OCI-LY3 (cell line): ENCODE measurements around the gene CCDC43.
"Not testable (repeated sequence)": the region's sequence is repeated elsewhere in the genome, so short reads cannot be mapped to it uniquely, and the experiment has no call there.

Experiments used
- H2AFZ ChIP-seq: fragments of 200-600, 300-600 bp; shearing (Covaris generic); 2 replicates; pipeline ENCODE4 v1.6.0; 2014; ENCODE audit warnings: antibody characterized with exemption, low read depth, low read length
- H3K27ac ChIP-seq: fragments of 200-600, 300-600 bp; sonication (generic); 2 replicates; pipeline ENCODE4 v1.5.1; 2014; ENCODE audit warnings: mild to moderate bottlenecking, low read length, moderate library complexity, mixed read lengths
- H3K27me3 ChIP-seq: fragments of 200-600, 300-600 bp; sonication (generic); 2 replicates; pipeline ENCODE4 v1.6.1; 2014; ENCODE audit warnings: low read depth, low read length, mixed read lengths
- H3K36me3 ChIP-seq: fragments of 200-600, 300-600 bp; sonication (generic); replicated peaks from 2 replicates; pipeline ENCODE3; 2014; ENCODE audit warnings: low read depth, low read length, mixed read lengths
- H3K4me1 ChIP-seq: fragments of 300-600, 200-600 bp; sonication (generic); 2 replicates; pipeline ENCODE4 v1.6.1; 2014; ENCODE audit warnings: low read length, mixed read lengths
- H3K4me2 ChIP-seq: fragments of 200-600, 300-600 bp; sonication (generic); 2 replicates; pipeline ENCODE4 v1.6.1; 2014; ENCODE audit warnings: low read length, mixed read lengths
- H3K4me3 ChIP-seq: fragments of 300-600, 200-600 bp; sonication (generic); 2 replicates; pipeline ENCODE4 v1.5.1; 2014; ENCODE audit warnings: antibody characterized with exemption, mild to moderate bottlenecking, low read length, moderate library complexity
- H3K79me2 ChIP-seq: fragments of 300-600, 200-600 bp; shearing (Covaris generic); 2 replicates; pipeline ENCODE4 v1.6.1; 2014; ENCODE audit warnings: mild to moderate bottlenecking, low read length, mixed read lengths
- H3K9ac ChIP-seq: fragments of 300-600, 200-600 bp; shearing (Covaris generic); 2 replicates; pipeline ENCODE4 v1.6.0; 2014; ENCODE audit warnings: mild to moderate bottlenecking, low read length, moderate library complexity
- H3K9me3 ChIP-seq: fragments of 200-600, 300-600 bp; shearing (Covaris generic); 2 replicates; pipeline ENCODE4 v1.6.1; 2014; ENCODE audit warnings: low read length, mixed read lengths; ENCODE audit not compliant: insufficient read depth
- H4K20me1 ChIP-seq: fragments of 200-600, 300-600 bp; sonication (generic); 2 replicates; pipeline ENCODE4 v1.6.1; 2016; ENCODE audit warnings: low read length, mixed read lengths; ENCODE audit not compliant: insufficient read depth
- EZH2phosphoT487 ChIP-seq: fragments of 200-600 bp; shearing (Covaris generic); IDR thresholded peaks from 2 replicates; pipeline ENCODE4 v1.6.1; 2018; ENCODE audit warnings: antibody characterized with exemption, mixed run types, low read depth
- TF ChIP-seq, protein P1 (sequence below): fragments of 200-600, 300-600 bp; sonication (generic); IDR thresholded peaks from 2 replicates; pipeline ENCODE4 v1.5.1; 2014; ENCODE audit warnings: antibody characterized with exemption, low read length, low read depth

The CCDC43 gene

GRCh38 chr17:44690746-44691306 lies 1.2 kb upstream of the CCDC43 start:
- H3K9me3 ChIP-seq, H3K27me3 ChIP-seq, H2AFZ ChIP-seq, H3K27ac ChIP-seq, H3K9ac ChIP-seq, H3K36me3 ChIP-seq, H4K20me1 ChIP-seq: not testable (repeated sequence)
- H3K4me2 ChIP-seq = peak overlapping the region; percentile 100
- peaks cover 30% of the 10 kb centered on the region for H3K79me2 ChIP-seq
- TF ChIP-seq, protein P1, sequence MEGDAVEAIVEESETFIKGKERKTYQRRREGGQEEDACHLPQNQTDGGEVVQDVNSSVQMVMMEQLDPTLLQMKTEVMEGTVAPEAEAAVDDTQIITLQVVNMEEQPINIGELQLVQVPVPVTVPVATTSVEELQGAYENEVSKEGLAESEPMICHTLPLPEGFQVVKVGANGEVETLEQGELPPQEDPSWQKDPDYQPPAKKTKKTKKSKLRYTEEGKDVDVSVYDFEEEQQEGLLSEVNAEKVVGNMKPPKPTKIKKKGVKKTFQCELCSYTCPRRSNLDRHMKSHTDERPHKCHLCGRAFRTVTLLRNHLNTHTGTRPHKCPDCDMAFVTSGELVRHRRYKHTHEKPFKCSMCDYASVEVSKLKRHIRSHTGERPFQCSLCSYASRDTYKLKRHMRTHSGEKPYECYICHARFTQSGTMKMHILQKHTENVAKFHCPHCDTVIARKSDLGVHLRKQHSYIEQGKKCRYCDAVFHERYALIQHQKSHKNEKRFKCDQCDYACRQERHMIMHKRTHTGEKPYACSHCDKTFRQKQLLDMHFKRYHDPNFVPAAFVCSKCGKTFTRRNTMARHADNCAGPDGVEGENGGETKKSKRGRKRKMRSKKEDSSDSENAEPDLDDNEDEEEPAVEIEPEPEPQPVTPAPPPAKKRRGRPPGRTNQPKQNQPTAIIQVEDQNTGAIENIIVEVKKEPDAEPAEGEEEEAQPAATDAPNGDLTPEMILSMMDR = peak; percentile 34; the same call in 1 of the 2 replicates
- H3K4me1 ChIP-seq = peaks cover 12% of the 10 kb centered on the region
- H3K4me3 ChIP-seq = peak overlapping the region; percentile 92

DNA sequence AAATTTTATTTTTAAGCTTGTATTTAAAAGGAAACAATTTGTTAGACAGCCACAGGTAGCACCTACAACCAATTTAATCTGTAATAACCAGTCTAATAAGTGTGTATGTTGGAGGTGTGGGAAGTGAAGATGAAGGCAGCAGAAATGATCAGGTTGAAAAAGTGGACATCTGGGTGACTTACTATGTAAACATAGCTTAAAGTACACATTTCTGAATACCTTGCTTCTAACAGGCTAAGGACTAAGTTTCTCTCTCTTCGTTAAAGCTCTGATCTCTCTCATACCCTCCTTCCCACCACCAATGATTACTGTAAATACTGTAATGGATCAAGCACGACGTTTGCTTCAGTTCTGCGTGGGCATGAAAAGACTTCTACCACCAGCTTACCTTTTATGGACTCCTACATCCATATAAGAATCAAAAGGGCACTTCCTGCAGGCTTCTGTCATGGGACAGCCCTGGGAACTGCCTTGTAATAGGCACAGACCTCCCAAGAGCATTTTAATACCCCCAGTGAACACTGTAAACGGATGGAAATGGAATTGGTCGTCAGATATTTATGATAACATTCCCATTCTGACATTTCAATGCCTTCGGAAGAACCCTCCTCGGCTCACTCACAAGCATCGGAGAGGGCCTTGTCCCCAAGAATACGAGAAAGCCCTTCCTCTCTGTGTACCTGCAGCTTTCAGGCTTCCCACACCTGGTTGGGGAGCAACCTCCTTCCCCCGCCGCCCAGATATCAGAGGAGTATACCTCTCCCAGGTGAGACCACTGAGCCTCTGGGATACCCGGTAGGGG lies 700 bp downstream of the CCDC43 start:
- no peaks in the 10 kb centered on the region for H4K20me1 ChIP-seq
- H3K4me2 ChIP-seq = peak overlapping the region; percentile 99
- no peaks in the 10 kb centered on the region for H3K9me3 ChIP-seq
- peak overlapping the region; percentile 69; the same call in 1 of the 2 replicates for H2AFZ ChIP-seq
- TF ChIP-seq EZH2phosphoT487 = no peak
- TF ChIP-seq, protein P1 = no peak
- H3K4me3 ChIP-seq = peak overlapping the region; percentile 92
- H3K36me3 ChIP-seq = peaks cover 7% of the 10 kb centered on the region
- H3K27ac ChIP-seq = peak overlapping the region; percentile 75; the same call in 1 of the 2 replicates
- H3K4me1 ChIP-seq = peaks cover 12% of the 10 kb centered on the region
- no peaks in the 10 kb centered on the region for H3K27me3 ChIP-seq
- H3K9ac ChIP-seq = peak overlapping the region; percentile 81
- peaks cover 38% of the 10 kb centered on the region for H3K79me2 ChIP-seq

DNA sequence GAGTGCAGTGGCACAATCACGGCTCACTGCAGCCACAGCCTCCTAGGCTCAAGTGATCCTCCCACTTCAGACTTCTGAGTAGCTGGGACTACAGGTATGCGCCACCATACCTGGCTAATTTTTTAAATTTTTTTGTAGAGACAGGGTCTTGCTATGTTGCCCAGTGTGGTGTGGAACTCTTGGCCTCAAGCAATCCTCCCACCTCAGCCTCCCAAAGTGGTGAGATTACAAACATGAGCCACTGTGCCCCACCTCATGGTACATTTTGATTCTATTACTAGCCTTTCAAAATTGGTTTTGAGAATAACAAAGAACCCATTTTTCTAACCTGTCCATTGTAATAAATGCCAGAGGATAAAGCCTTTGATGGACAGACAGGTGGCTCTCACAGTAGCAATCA lies 1.4 kb downstream of the CCDC43 start:
- Histone ChIP-seq H3K27me3 (no peaks in the 10 kb centered on the region), H3K9me3 (no peaks in the 10 kb centered on the region), H3K4me1 (peaks cover 12% of the 10 kb centered on the region), H3K4me3 (no peak overlapping the region), H3K9ac (no peak overlapping the region), H3K79me2 (peaks cover 38% of the 10 kb centered on the region), H4K20me1 (no peaks in the 10 kb centered on the region), H3K36me3 (peaks cover 11% of the 10 kb centered on the region), H3K4me2 (peak overlapping the region; percentile 99), H3K27ac (no peak overlapping the region), H2AFZ (no peak overlapping the region)
- TF ChIP-seq, protein P1 = no peak
- TF ChIP-seq EZH2phosphoT487 = no peak

DNA sequence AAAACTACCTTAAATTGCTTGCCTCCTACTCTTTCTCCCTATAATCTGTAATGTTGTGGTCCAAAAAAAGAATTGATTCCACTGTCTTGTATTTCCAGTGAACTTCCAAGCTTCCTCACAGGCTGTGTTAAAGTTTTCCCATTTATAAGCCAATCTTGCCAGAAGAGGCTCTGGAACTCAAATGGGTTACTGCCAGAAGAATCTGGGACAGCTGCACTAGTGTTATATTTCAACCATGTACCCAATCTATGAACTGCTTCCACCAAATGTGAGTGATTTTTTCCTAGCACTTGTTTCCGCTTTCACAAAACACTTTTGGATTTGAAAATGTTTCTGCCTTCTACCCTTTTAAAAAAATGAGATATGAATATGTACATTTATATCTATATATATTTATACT lies 1.8 kb downstream of the CCDC43 start:
- no peaks in the 10 kb centered on the region for H4K20me1 ChIP-seq
- H3K79me2 ChIP-seq = peaks cover 38% of the 10 kb centered on the region
- no peak overlapping the region for H3K27ac ChIP-seq
- no peak overlapping the region for H3K4me2 ChIP-seq
- peaks cover 15% of the 10 kb centered on the region for H3K36me3 ChIP-seq
- no peaks in the 10 kb centered on the region for H3K27me3 ChIP-seq
- H3K4me1 ChIP-seq = peaks cover 12% of the 10 kb centered on the region
- TF ChIP-seq EZH2phosphoT487 = no peak
- TF ChIP-seq, protein P1 = no peak
- no peak overlapping the region for H3K9ac ChIP-seq
- no peak overlapping the region for H3K4me3 ChIP-seq
- H2AFZ ChIP-seq = no peak overlapping the region
- H3K9me3 ChIP-seq = no peaks in the 10 kb centered on the region

DNA sequence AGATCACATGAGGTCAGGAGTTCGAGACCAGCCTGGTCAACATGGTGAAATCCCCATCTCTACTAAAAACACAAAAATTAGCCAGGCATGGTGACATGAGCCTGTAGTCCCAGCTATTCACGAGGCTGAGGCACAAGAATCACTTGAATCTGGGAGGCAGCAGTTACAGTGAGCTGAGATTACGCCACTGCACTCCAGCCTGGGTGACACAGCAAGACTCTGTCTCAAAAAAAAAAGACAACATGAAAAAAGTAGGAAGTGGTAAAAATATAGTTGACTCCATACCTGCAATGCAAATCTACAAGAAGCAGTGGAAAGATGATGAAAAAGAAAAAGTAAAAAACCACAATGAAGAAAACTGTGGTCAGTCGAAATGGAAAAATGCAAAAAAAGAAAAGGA lies 6.3 kb downstream of the CCDC43 start:
- H3K79me2 ChIP-seq = peaks cover 18% of the 10 kb centered on the region
- H3K4me3 ChIP-seq, H3K4me1 ChIP-seq, H3K27me3 ChIP-seq, H2AFZ ChIP-seq, H3K9ac ChIP-seq, H3K4me2 ChIP-seq, H3K27ac ChIP-seq, H4K20me1 ChIP-seq, H3K9me3 ChIP-seq: not testable (repeated sequence)
- H3K36me3 ChIP-seq = peaks cover 26% of the 10 kb centered on the region
